ENCODE measurements around the gene ZNF536. TPM values are rescaled to one million over a fixed set of nuclear protein-coding genes. Genes with fewer than 3 reads are reported as not detected.

ZNF536 gene
- total and polyA plus RNA-seq, 2 donors (not counting 1 experiment from before 2014, with no cell fraction given): not detected

DNA sequence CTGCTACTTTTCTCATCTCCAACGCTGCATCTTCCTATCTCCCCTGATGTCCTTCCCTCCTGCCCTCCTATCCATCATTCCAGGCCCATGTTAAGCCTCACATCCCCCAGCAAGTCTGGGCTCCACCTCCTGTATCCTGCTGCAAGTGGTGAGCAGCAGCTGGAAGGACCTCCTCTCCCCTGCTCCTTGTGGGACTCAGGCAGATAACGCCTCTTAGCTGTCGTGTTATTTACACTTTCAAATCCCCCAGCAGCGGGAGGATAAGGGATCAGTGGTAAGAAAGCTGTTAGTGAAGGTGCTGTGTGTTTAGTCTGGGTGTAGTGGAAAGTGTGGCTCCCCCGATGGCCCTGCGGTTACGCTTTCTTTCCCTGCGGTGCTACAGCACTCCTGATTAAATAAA is 211.9 kb downstream of the ZNF536 start:
- WGBS (ENCODE audit: insufficient coverage): 22% methylated on average over 1 of the region's 8 CpGs
- Mint-ChIP-seq H3K27me3 (peaks cover 6% of the 10 kb centered on the region), H3K9me3 (ENCODE audit: insufficient read depth) (no peaks in the 10 kb centered on the region), H3K4me3 (no peak overlapping the region), H3K4me1 (no peaks in the 10 kb centered on the region), H3K27ac (no peak overlapping the region)
- TF ChIP-seq, protein P1, sequence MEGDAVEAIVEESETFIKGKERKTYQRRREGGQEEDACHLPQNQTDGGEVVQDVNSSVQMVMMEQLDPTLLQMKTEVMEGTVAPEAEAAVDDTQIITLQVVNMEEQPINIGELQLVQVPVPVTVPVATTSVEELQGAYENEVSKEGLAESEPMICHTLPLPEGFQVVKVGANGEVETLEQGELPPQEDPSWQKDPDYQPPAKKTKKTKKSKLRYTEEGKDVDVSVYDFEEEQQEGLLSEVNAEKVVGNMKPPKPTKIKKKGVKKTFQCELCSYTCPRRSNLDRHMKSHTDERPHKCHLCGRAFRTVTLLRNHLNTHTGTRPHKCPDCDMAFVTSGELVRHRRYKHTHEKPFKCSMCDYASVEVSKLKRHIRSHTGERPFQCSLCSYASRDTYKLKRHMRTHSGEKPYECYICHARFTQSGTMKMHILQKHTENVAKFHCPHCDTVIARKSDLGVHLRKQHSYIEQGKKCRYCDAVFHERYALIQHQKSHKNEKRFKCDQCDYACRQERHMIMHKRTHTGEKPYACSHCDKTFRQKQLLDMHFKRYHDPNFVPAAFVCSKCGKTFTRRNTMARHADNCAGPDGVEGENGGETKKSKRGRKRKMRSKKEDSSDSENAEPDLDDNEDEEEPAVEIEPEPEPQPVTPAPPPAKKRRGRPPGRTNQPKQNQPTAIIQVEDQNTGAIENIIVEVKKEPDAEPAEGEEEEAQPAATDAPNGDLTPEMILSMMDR (IDR thresholded peaks at IDR 0.05): no peak
- no peak for TF ChIP-seq EZH2 (IDR thresholded peaks at IDR 0.05; ENCODE audit: borderline replicate concordance, insufficient read depth, low read depth, low read length, poor library complexity, severe bottlenecking)
- H3K79me2 ChIP-seq (ENCODE audit: control insufficient read depth, insufficient read depth, low read length): no peaks in the 10 kb centered on the region
- ChIA-PET CTCF (no interaction called here), POLR2A (no interaction called here)
- H3K27ac ChIP-seq (ENCODE audit: low read length in 2 of 2): no peak overlapping the region
- H3K9me3 ChIP-seq (ENCODE audit: control extremely low read depth in 1 of 3, control insufficient read depth in 2 of 3, insufficient read depth in 1 of 3, low read length in 2 of 3): peaks cover 0 to 23% (median 3%) of the 10 kb centered on the region in 3 donors
- H3K4me2 ChIP-seq (replicated peaks; ENCODE audit: low read depth, low read length, poor library complexity, severe bottlenecking): no peak overlapping the region
- DNase-seq: no peak
- no peak for ATAC-seq (ENCODE audit: low read depth)
- H3K27me3 ChIP-seq (replicated peaks in 1 of 4; ENCODE audit: control extremely low read depth in 1 of 4, control insufficient read depth in 3 of 4, insufficient read depth in 4 of 4, low read length in 3 of 4): no peaks in the 10 kb centered on the region
- no peak overlapping the region for H3K4me3 ChIP-seq (ENCODE audit: control extremely low read depth in 1 of 5, extremely low read depth in 1 of 5, insufficient read depth in 1 of 5, low read depth in 2 of 5, low read length in 4 of 5)
- no peaks in the 10 kb centered on the region for H3K36me3 ChIP-seq (replicated peaks in 1 of 2; ENCODE audit: control extremely low read depth in 1 of 2, control insufficient read depth in 1 of 2, extremely low read depth in 1 of 2, insufficient read depth in 2 of 2, low read length in 1 of 2)
- no peak overlapping the region for H3K9ac ChIP-seq (ENCODE audit: low read length)
- no peaks in the 10 kb centered on the region for H4K20me1 ChIP-seq (ENCODE audit: control insufficient read depth, insufficient read depth, low read length, poor library complexity, severe bottlenecking)
- H2AFZ ChIP-seq (ENCODE audit: insufficient read depth, low read depth, low read length, poor library complexity, severe bottlenecking): no peak overlapping the region
- intact Hi-C loops (cut with micrococcal nuclease): no loop called here
- no peaks in the 10 kb centered on the region for H3K4me1 ChIP-seq (ENCODE audit: control insufficient read depth in 2 of 2, insufficient read depth in 2 of 2, low read length in 2 of 2)

DNA sequence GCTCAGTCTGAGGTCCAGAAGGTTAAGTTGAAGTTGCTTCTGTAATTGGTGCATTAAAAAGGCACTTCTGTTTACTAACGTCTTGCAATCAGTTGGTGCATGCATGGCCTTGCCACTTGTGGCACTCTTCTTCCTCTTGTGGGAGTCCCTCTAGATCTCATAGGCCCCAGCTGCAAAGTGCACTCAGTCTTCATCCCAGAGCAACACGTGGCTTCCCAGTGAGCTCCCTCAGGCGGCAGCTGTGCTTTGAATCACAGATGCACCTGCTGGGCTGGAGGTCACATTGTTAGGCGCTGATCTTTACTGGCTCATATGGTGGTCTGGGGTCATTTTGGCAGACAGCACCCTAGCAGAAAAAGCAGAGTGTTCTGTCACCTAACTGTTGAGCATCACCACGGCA is 215.7 kb downstream of the ZNF536 start:
- Mint-ChIP-seq H3K4me1 (no peaks in the 10 kb centered on the region), H3K4me3 (no peak overlapping the region), H3K9me3 (ENCODE audit: insufficient read depth) (no peaks in the 10 kb centered on the region), H3K27ac (no peak overlapping the region), H3K27me3 (no peaks in the 10 kb centered on the region)
- Histone ChIP-seq H3K9ac (ENCODE audit: low read length) (no peak overlapping the region), H3K4me1 (ENCODE audit: control insufficient read depth in 2 of 2, insufficient read depth in 2 of 2, low read length in 2 of 2) (no peaks in the 10 kb centered on the region), H3K9me3 (ENCODE audit: control extremely low read depth in 1 of 3, control insufficient read depth in 2 of 3, insufficient read depth in 1 of 3, low read length in 2 of 3) (peaks cover 0 to 15% (median 3%) of the 10 kb centered on the region in 3 donors), H3K4me2 (replicated peaks; ENCODE audit: low read depth, low read length, poor library complexity, severe bottlenecking) (no peak overlapping the region), H4K20me1 (ENCODE audit: control insufficient read depth, insufficient read depth, low read length, poor library complexity, severe bottlenecking) (no peaks in the 10 kb centered on the region), H3K27ac (ENCODE audit: low read length in 2 of 2) (no peak overlapping the region), H2AFZ (ENCODE audit: insufficient read depth, low read depth, low read length, poor library complexity, severe bottlenecking) (no peak overlapping the region), H3K79me2 (ENCODE audit: control insufficient read depth, insufficient read depth, low read length) (no peaks in the 10 kb centered on the region), H3K36me3 (replicated peaks in 1 of 2; ENCODE audit: control extremely low read depth in 1 of 2, control insufficient read depth in 1 of 2, extremely low read depth in 1 of 2, insufficient read depth in 2 of 2, low read length in 1 of 2) (no peaks in the 10 kb centered on the region), H3K4me3 (ENCODE audit: control extremely low read depth in 1 of 5, extremely low read depth in 1 of 5, insufficient read depth in 1 of 5, low read depth in 2 of 5, low read length in 4 of 5) (no peak overlapping the region), H3K27me3 (replicated peaks in 1 of 4; ENCODE audit: control extremely low read depth in 1 of 4, control insufficient read depth in 3 of 4, insufficient read depth in 4 of 4, low read length in 3 of 4) (no peaks in the 10 kb centered on the region)
- WGBS (ENCODE audit: insufficient coverage): 68% methylated on average over 5 of the region's 5 CpGs
- ChIA-PET POLR2A (no interaction called here), CTCF (no interaction called here)
- intact Hi-C loops (cut with micrococcal nuclease): no loop called here
- DNase-seq (no peak), ATAC-seq (ENCODE audit: low read depth) (no peak)
- TF ChIP-seq EZH2 (IDR thresholded peaks at IDR 0.05; ENCODE audit: borderline replicate concordance, insufficient read depth, low read depth, low read length, poor library complexity, severe bottlenecking): no peak
- TF ChIP-seq, protein P1 (IDR thresholded peaks at IDR 0.05): no peak

Data from B cell (primary cell).